Suppressor macrophage (primary cell): ENCODE results near the gene GPS1.
A peak's percentile ranks its signal among the peaks of the same experiment; 100 is the strongest.

Source experiments
- DNase-seq, 4 experiments: peaks; one replicate each; pipeline ENCODE4 v3.0.0-alpha.2; 2020 to 2022

The GPS1 gene

DNA sequence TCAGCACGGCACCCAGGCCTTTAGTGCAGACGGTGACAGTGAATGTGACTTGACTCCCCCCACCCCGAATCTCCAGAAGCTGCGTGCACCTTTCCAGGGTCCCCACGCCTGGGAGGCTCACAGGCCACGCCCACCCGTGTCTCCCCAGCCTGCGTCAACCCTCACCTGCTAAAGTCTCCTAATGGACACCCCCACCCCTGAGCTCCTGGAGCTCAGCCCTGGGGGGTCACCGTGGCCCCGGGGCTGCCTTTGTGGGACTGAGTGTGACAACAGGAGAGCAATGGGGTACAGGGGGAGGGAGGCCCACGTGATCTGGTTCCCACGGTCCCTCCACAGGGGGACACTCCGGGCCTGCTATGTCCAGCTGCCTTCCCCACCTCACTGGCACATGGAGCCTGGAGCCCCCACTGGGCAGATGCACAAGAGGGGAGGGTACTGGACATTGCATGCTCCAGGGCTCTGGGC lies 53.8 kb downstream of the GPS1 start:
- no peak for DNase-seq

DNA sequence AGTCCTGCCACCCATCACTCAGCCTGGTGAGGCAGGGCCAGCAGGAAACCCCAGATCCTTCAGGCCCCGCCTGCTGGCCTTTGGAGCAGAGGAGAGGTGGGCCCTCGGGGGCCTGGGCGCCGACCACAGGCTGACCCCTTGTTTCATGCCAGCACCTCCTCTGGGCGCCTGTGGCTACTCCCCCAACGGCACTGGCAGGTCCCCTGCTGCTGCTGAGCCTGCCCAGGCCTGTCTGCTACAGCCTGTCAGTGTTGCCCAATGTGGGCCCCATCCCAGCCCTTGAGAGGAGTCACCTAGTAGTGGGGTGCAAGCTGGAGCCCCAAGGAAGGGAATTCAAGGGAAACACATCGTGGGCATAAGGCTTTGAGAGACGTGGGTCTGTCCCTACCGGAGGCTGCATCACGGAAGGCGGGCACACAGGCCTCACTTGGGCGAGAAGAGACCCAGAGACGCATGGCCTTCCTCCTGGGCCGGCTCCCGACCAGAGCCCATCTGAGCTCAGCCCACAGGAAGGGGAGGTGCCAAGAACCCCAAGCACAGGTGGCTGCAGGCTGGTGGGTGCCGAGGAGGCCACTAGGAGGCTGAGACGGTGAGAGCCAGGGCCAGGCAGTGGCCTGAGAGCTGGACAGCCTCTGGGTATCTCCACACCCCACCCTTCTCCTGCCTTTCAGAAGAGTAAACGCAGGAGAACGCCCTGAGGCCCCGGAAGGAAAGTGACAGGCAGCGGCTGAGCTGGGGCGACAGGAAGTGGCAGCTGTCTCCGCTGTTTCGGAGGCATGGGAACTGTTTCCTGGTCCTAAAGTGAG lies 54.4 kb downstream of the GPS1 start:
- peak; percentile 63 to 85 (median 74) for DNase-seq

DNA sequence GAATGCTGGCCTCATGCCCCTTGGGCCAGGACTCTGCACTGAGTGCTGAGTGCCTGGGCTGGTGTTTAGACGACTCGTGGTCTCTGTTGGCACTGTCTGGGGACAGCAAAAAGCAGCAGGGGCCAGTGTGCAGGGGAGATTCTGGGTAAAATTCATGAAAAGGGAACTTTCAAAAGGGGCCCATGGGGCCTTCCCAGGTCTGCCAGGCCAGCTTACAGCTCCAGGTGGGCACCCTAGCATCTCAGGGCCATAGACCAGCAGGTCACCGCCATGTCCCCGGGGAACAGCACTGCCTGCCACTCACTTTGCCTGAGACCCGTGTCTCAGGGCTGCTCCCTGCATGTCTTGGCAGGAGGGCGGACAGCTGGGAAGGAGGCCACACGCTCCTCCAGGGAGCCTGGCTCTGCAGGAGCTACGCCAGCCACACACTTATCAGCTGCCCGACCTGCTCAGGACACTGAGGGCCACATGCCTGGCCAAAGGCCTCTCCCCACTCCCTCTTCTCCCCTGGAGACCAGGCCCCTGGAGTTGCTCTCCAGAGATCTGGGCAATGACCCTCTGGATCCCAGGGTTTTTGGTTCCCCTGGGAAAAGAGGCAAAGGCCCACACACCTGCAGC lies 55.1 kb downstream of the GPS1 start:
- no peak for DNase-seq
